ENCODE measurements around the gene XPNPEP1.
"Not testable (repeated sequence)": the region's sequence is repeated elsewhere in the genome, so short reads cannot be mapped to it uniquely, and the experiment has no call there.

The XPNPEP1 gene

GRCh38 chr10:109922358-109922975 is 844 bp downstream of the XPNPEP1 start:
- DNase-seq, result no peak

GRCh38 chr10:109920016-109920415 is 3.3 kb downstream of the XPNPEP1 start:
- no peak for DNase-seq

- DNase-seq, result no peak
These were observed 4.1 kb downstream of the XPNPEP1 start for GRCh38 chr10:109919220-109919619.

GRCh38 chr10:109918707-109919106 is 4.6 kb downstream of the XPNPEP1 start:
- not testable (repeated sequence) for DNase-seq

- no peak for DNase-seq
These were observed 7.7 kb downstream of the XPNPEP1 start for GRCh38 chr10:109915566-109915965.

GRCh38 chr10:109914966-109915365 is 8.3 kb downstream of the XPNPEP1 start:
- DNase-seq, result peak; percentile 10

GRCh38 chr10:109913306-109913892 is 9.9 kb downstream of the XPNPEP1 start:
- DNase-seq, result no peak

GRCh38 chr10:109912335-109913281 is 10.7 kb downstream of the XPNPEP1 start:
- DNase-seq, result no peak

GRCh38 chr10:109911903-109912302 is 11.4 kb downstream of the XPNPEP1 start:
- no peak for DNase-seq

- DNase-seq, result no peak
These were observed 17.0 kb downstream of the XPNPEP1 start for GRCh38 chr10:109906316-109906715.

- DNase-seq, result no peak
These were observed 18.9 kb downstream of the XPNPEP1 start for GRCh38 chr10:109904397-109904796.

- DNase-seq, result no peak
These were observed 20.0 kb downstream of the XPNPEP1 start for GRCh38 chr10:109902992-109903947.

- DNase-seq, result no peak
These were observed 23.7 kb downstream of the XPNPEP1 start for GRCh38 chr10:109899356-109900331.

GRCh38 chr10:109898666-109899355 is 24.5 kb downstream of the XPNPEP1 start:
- DNase-seq, result no peak

GRCh38 chr10:109898007-109898406 is 25.3 kb downstream of the XPNPEP1 start:
- DNase-seq, result no peak

- no peak for DNase-seq
These were observed 27.5 kb downstream of the XPNPEP1 start for GRCh38 chr10:109895848-109896247.

GRCh38 chr10:109895095-109895818 is 28.1 kb downstream of the XPNPEP1 start:
- no peak for DNase-seq

GRCh38 chr10:109894516-109894915 is 28.8 kb downstream of the XPNPEP1 start:
- no peak for DNase-seq

GRCh38 chr10:109893386-109893785 is 29.9 kb downstream of the XPNPEP1 start:
- DNase-seq, result no peak

- DNase-seq, result no peak
These were observed 30.4 kb downstream of the XPNPEP1 start for GRCh38 chr10:109892931-109893330.
